HCT116 (cell line): ENCODE data around the gene TET2.

Source experiments
- ATF3 ChIP-seq: IDR thresholded peaks from 2 replicates; pipeline ENCODE4 v1.6.1; 2012
- CTCF ChIP-seq, 3 experiments: fragments of 200-600 bp in 1 of 3; sonication (generic) in 1 of 3; IDR thresholded peaks in 2 of 3; conservative IDR thresholded peaks in 1 of 3; 2 replicates each; pipeline ENCODE4 v1.5.1; 2012 to 2017; ENCODE audit warnings: low read depth in 2 of 3, low read length in 2 of 3, antibody characterized with exemption in 1 of 3, borderline replicate concordance in 1 of 3, control low read depth in 1 of 3, mild to moderate bottlenecking in 1 of 3, mixed read lengths in 1 of 3, mixed run types in 1 of 3, moderate library complexity in 1 of 3; ENCODE audit not compliant: insufficient read depth in 1 of 3
- EGR1 ChIP-seq: IDR thresholded peaks from 2 replicates; pipeline ENCODE4 v1.6.1; 2012; ENCODE audit warnings: low read depth
- ELF1 ChIP-seq: IDR thresholded peaks from 2 replicates; pipeline ENCODE4 v1.6.1; 2012; ENCODE audit warnings: low read depth, borderline replicate concordance
- EZH2 ChIP-seq: fragments of 200-600 bp; sonication (generic); IDR thresholded peaks from 2 replicates; pipeline ENCODE4 v1.6.1; 2017; ENCODE audit warnings: antibody characterized with exemption, mixed run types
- MAX ChIP-seq: IDR thresholded peaks from 2 replicates; pipeline ENCODE4 v1.6.1; 2012
- POLR2A ChIP-seq: IDR thresholded peaks from 2 replicates; pipeline ENCODE4 v1.7.0; 2011; ENCODE audit warnings: borderline replicate concordance; ENCODE audit not compliant: insufficient read depth, insufficient read length; ENCODE audit errors: extremely low read depth
- POLR2AphosphoS5 ChIP-seq: IDR thresholded peaks from 2 replicates; pipeline ENCODE4 v1.6.1; 2011; ENCODE audit warnings: mild to moderate bottlenecking, low read depth, low read length, moderate library complexity
- REST ChIP-seq: IDR thresholded peaks from 2 replicates; pipeline ENCODE4 v1.6.1; 2012; ENCODE audit warnings: low read depth
- SP1 ChIP-seq: IDR thresholded peaks from 2 replicates; pipeline ENCODE4 v1.6.1; 2012; ENCODE audit warnings: low read depth
- SRF ChIP-seq: IDR thresholded peaks from 2 replicates; pipeline ENCODE4 v1.6.1; 2012; ENCODE audit warnings: low read depth
- TCF7L2 ChIP-seq: IDR thresholded peaks from 2 replicates; pipeline ENCODE4 v1.7.0; 2011; ENCODE audit warnings: borderline replicate concordance, inconsistent platforms; ENCODE audit not compliant: insufficient read depth, insufficient read length; ENCODE audit errors: extremely low read depth
- YY1 ChIP-seq: IDR thresholded peaks from 2 replicates; pipeline ENCODE4 v1.6.1; 2011; ENCODE audit warnings: low read length, low read depth, moderate library complexity, mild to moderate bottlenecking; ENCODE audit not compliant: insufficient replicate concordance; ENCODE audit errors: extremely low read depth
- ZNF274 ChIP-seq: fragments of 200-500 bp; sonication (Bioruptor generic); IDR thresholded peaks from 2 replicates; pipeline ENCODE4 v1.6.1; 2014; ENCODE audit warnings: mild to moderate bottlenecking, low read depth, low read length, inconsistent platforms

GRCh38 chr4:105154576-105154975 lies 7.9 kb downstream of the TET2 start:
- TF ChIP-seq REST (no peak), CTCF (IDR thresholded peaks at IDR 0.05 in 2 of 3, conservative IDR thresholded peaks at IDR 0.05 in 1 of 3; ENCODE audit: borderline replicate concordance in 1 of 3, insufficient read depth in 1 of 3, low read depth in 2 of 3, low read length in 2 of 3) (no peak), YY1 (no peak), ELF1 (no peak), EZH2 (no peak), POLR2A (no peak), TCF7L2 (no peak), EGR1 (no peak), ATF3 (no peak), ZNF274 (no peak), POLR2AphosphoS5 (no peak), MAX (no peak), SP1 (no peak), SRF (no peak)
